CD4-positive, alpha-beta T cell treated with Interleukin-21 for 1 hour (primary cell): ENCODE measurements around the gene AGFG1.

Experiments used
- DNase-seq: peaks from one replicate; pipeline ENCODE4 v3.0.0-alpha.2; 2020

AGFG1 gene

GRCh38 chr2:227471924-227472264 lies at the start of gene AGFG1:
AGFG1 (plus strand) TSS chr2:227472156; CDS start chr2:227472422, 266 bp downstream.
- peak; percentile 90 for DNase-seq

GRCh38 chr2:227423656-227424499 lies 48.1 kb upstream of the AGFG1 start:
- no peak for DNase-seq

GRCh38 chr2:227428731-227429285 lies 43.1 kb upstream of the AGFG1 start:
- DNase-seq, result no peak

- DNase-seq, result no peak
Observed at GRCh38 chr2:227430639-227431038, 41.3 kb upstream of the AGFG1 start.

- DNase-seq, result no peak
Observed at GRCh38 chr2:227433171-227433570, 38.8 kb upstream of the AGFG1 start.

GRCh38 chr2:227436436-227437174 lies 35.4 kb upstream of the AGFG1 start:
- DNase-seq, result no peak

GRCh38 chr2:227439214-227439613 lies 32.7 kb upstream of the AGFG1 start:
- DNase-seq, result no peak

- DNase-seq, result no peak
Observed at GRCh38 chr2:227442639-227443038, 29.3 kb upstream of the AGFG1 start.

- DNase-seq, result no peak
Observed at GRCh38 chr2:227443889-227444568, 27.9 kb upstream of the AGFG1 start.

- DNase-seq, result no peak
Observed at GRCh38 chr2:227447606-227448005, 24.4 kb upstream of the AGFG1 start.

GRCh38 chr2:227450311-227450841 lies 21.6 kb upstream of the AGFG1 start:
- DNase-seq, result no peak

GRCh38 chr2:227450926-227451654 lies 20.9 kb upstream of the AGFG1 start:
- DNase-seq, result no peak

- no peak for DNase-seq
Observed at GRCh38 chr2:227451655-227451992, 20.3 kb upstream of the AGFG1 start.

GRCh38 chr2:227453810-227454209 lies 18.1 kb upstream of the AGFG1 start:
- DNase-seq, result no peak

- DNase-seq, result no peak
Observed at GRCh38 chr2:227454323-227454860, 17.6 kb upstream of the AGFG1 start.

GRCh38 chr2:227455200-227455599 lies 16.8 kb upstream of the AGFG1 start:
- DNase-seq, result no peak

GRCh38 chr2:227456102-227456501 lies 15.9 kb upstream of the AGFG1 start:
- no peak for DNase-seq

GRCh38 chr2:227456772-227457171 lies 15.2 kb upstream of the AGFG1 start:
- no peak for DNase-seq

GRCh38 chr2:227460070-227460485 lies 11.9 kb upstream of the AGFG1 start:
- peak; percentile 60 for DNase-seq

GRCh38 chr2:227460833-227461232 lies 11.1 kb upstream of the AGFG1 start:
- DNase-seq, result no peak

- no peak for DNase-seq
Observed at GRCh38 chr2:227461811-227462461, 10.0 kb upstream of the AGFG1 start.
